HG03139 (cell line): ENCODE measurements around the gene C17orf113.
A peak's percentile ranks its signal among the peaks of the same experiment; 100 is the strongest.
"Not testable (repeated sequence)": the region's sequence is repeated elsewhere in the genome, so short reads cannot be mapped to it uniquely, and the experiment has no call there.

Source experiments
- ATAC-seq: cut with Tn5 transposase; IDR thresholded peaks from one replicate; pipeline ENCODE4 v1.9.1; 2021; ENCODE audit not compliant: unreplicated experiment

C17orf113 gene

GRCh38 chr17:42042598-42043319, 7.6 kb downstream of the C17orf113 start:
- ATAC-seq, result no peak

GRCh38 chr17:42041619-42042018, 8.8 kb downstream of the C17orf113 start:
- ATAC-seq, result no peak

- no peak for ATAC-seq
Measured at GRCh38 chr17:42040818-42041217, 9.6 kb downstream of the C17orf113 start.

GRCh38 chr17:42039794-42040763, 10.3 kb downstream of the C17orf113 start:
- no peak for ATAC-seq

GRCh38 chr17:42038221-42038973, 12.0 kb downstream of the C17orf113 start:
- ATAC-seq, result no peak

GRCh38 chr17:42034059-42034458, 16.3 kb downstream of the C17orf113 start:
- no peak for ATAC-seq

GRCh38 chr17:42031584-42031983, 18.8 kb downstream of the C17orf113 start:
- ATAC-seq, result no peak

GRCh38 chr17:42028791-42029127, 21.6 kb downstream of the C17orf113 start:
- no peak for ATAC-seq

GRCh38 chr17:42027961-42028790, 22.2 kb downstream of the C17orf113 start:
- no peak for ATAC-seq

- no peak for ATAC-seq
Measured at GRCh38 chr17:42027590-42027889, 22.9 kb downstream of the C17orf113 start.

GRCh38 chr17:42026857-42027589, 23.4 kb downstream of the C17orf113 start:
- no peak for ATAC-seq

- no peak for ATAC-seq
Measured at GRCh38 chr17:42025936-42026335, 24.5 kb downstream of the C17orf113 start.

- ATAC-seq, result no peak
Measured at GRCh38 chr17:42025191-42025579, 25.2 kb downstream of the C17orf113 start.

- ATAC-seq, result no peak
Measured at GRCh38 chr17:42023524-42024349, 26.7 kb downstream of the C17orf113 start.

GRCh38 chr17:42020845-42021244, 29.6 kb downstream of the C17orf113 start:
- ATAC-seq, result not testable (repeated sequence)

GRCh38 chr17:42019509-42020404, 30.6 kb downstream of the C17orf113 start, which contains the start of gene NKIRAS2:
Gene NKIRAS2 (plus strand): TSS chr17:42020090. CDS start chr17:42021578, 1,488 bp downstream.
- ATAC-seq, result peak; percentile 46

- ATAC-seq, result no peak
Measured at GRCh38 chr17:42018988-42019387, 31.4 kb downstream of the C17orf113 start.

- no peak for ATAC-seq
Measured at GRCh38 chr17:42018339-42018738, 32.1 kb downstream of the C17orf113 start.
